ENCODE measurements around the gene EDDM13. TPM values are rescaled to one million over a fixed set of nuclear protein-coding genes. Genes with fewer than 3 reads are reported as not detected.
"Not testable (repeated sequence)": the region's sequence is repeated elsewhere in the genome, so short reads cannot be mapped to it uniquely, and the experiment has no call there.

Gene EDDM13
- total RNA-seq, 5 donors from 2014 or later (not counting 1 experiment from before 2014, with no cell fraction given), result not detected

GRCh38 chr19:56321254-56321988, 48.9 kb downstream of the EDDM13 start:
- ATAC-seq (replicated peaks in 1 of 4), result no peak
- Histone ChIP-seq H3K27me3 (replicated peaks in 1 of 2; ENCODE audit: control insufficient read depth in 2 of 2, extremely low read depth in 1 of 2, insufficient read depth in 2 of 2, low read length in 1 of 2) (peaks cover 0 to 2% of the 10 kb centered on the region in 2 experiments), H3K36me3 (ENCODE audit: control insufficient read depth in 2 of 2, extremely low read depth in 1 of 2, insufficient read depth in 1 of 2, low read length in 1 of 2) (no peaks in the 10 kb centered on the region), H3K4me3 (ENCODE audit: control insufficient read depth in 1 of 2, extremely low read depth in 1 of 2, low read length in 1 of 2) (no peak overlapping the region), H3K9me3 (no peaks in the 10 kb centered on the region), H3K27ac (ENCODE audit: low read length) (no peak overlapping the region), H3K4me1 (ENCODE audit: control insufficient read depth in 1 of 2, extremely low read depth in 1 of 2, insufficient read depth in 2 of 2, low read length in 2 of 2) (no peaks in the 10 kb centered on the region)
- CTCF ChIA-PET, result interaction anchor here in 1 of 2 donors (0.6 kb wide), 1 partner anchor 68 kb away, joined by 5 read pairs; no protein-coding TSS in a partner anchor
- WGBS (ENCODE audit: insufficient coverage), result 86% methylated on average over 5 of the region's 8 CpGs
- Mint-ChIP-seq H3K4me1 (no peaks in the 10 kb centered on the region), H3K27me3 (peaks cover 9 to 15% of the 10 kb centered on the region in 2 donors), H3K4me3 (no peak overlapping the region), H3K9me3 (no peaks in the 10 kb centered on the region), H3K27ac (no peak overlapping the region), H3K36me3 (no peaks in the 10 kb centered on the region)
- POLR2A ChIA-PET, result interaction anchor here in 1 of 2 donors (0.6 kb wide), 1 partner anchor 274 kb away, joined by 15 read pairs; the partner anchor contains the start of gene ZNF71
- no peak for DNase-seq

DNA sequence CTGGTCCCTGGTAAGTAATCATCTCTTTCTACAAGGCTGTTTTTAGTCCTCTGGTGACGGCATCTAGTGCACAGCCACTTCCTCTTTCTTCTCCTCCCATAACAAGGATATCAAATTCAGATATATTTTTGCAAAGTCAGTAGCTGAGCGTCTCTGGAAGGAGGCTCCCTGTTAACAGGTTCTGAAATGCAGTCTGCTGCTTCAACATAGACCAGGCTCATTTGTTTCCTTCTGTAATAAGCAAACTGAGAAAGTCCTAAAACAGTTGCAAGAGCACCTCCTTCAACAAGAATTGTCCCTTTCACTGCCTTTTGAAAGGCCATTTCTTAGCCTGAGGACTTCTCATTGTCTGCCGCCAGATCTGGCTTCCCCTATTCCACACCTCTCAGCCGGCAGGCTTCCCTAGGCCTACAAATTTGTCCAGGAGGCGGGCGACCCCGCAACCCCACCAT, 49.5 kb downstream of the EDDM13 start:
- CTCF ChIA-PET, result no interaction called here
- ATAC-seq (replicated peaks in 1 of 4), result no peak
- H3K27ac Mint-ChIP-seq, result no peak overlapping the region

GRCh38 chr19:56324436-56324835, 51.9 kb downstream of the EDDM13 start:
- CTCF ChIA-PET, result no interaction called here
- no CpG with 5 or more reads among the region's 1 CpG for WGBS (ENCODE audit: insufficient coverage)
- Mint-ChIP-seq H3K4me3 (no peak overlapping the region), H3K27ac (no peak overlapping the region), H3K4me1 (no peaks in the 10 kb centered on the region), H3K9me3 (no peaks in the 10 kb centered on the region), H3K27me3 (peaks cover 14 to 15% of the 10 kb centered on the region in 2 donors), H3K36me3 (no peaks in the 10 kb centered on the region)
- ATAC-seq (replicated peaks in 1 of 4) (no peak), DNase-seq (no peak)
- Histone ChIP-seq H3K9me3 (no peaks in the 10 kb centered on the region), H3K27ac (ENCODE audit: low read length) (no peak overlapping the region), H3K4me1 (ENCODE audit: control insufficient read depth in 1 of 2, extremely low read depth in 1 of 2, insufficient read depth in 2 of 2, low read length in 2 of 2) (no peaks in the 10 kb centered on the region), H3K36me3 (ENCODE audit: control insufficient read depth in 2 of 2, extremely low read depth in 1 of 2, insufficient read depth in 1 of 2, low read length in 1 of 2) (no peaks in the 10 kb centered on the region), H3K27me3 (replicated peaks in 1 of 2; ENCODE audit: control insufficient read depth in 2 of 2, extremely low read depth in 1 of 2, insufficient read depth in 2 of 2, low read length in 1 of 2) (peaks cover 0 to 5% of the 10 kb centered on the region in 2 experiments), H3K4me3 (ENCODE audit: control insufficient read depth in 1 of 2, extremely low read depth in 1 of 2, low read length in 1 of 2) (no peak overlapping the region)
- POLR2A ChIA-PET, result no interaction called here

More for the DNA sequence above, 49.5 kb downstream of the EDDM13 start:
- Mint-ChIP-seq H3K4me3 (no peak overlapping the region), H3K9me3 (no peaks in the 10 kb centered on the region), H3K36me3 (no peaks in the 10 kb centered on the region), H3K4me1 (no peaks in the 10 kb centered on the region), H3K27me3 (peaks cover 14 to 15% of the 10 kb centered on the region in 2 donors)
- Histone ChIP-seq H3K36me3 (ENCODE audit: control insufficient read depth in 2 of 2, extremely low read depth in 1 of 2, insufficient read depth in 1 of 2, low read length in 1 of 2) (no peaks in the 10 kb centered on the region), H3K4me1 (ENCODE audit: control insufficient read depth in 1 of 2, extremely low read depth in 1 of 2, insufficient read depth in 2 of 2, low read length in 2 of 2) (no peaks in the 10 kb centered on the region), H3K9me3 (no peaks in the 10 kb centered on the region), H3K4me3 (ENCODE audit: control insufficient read depth in 1 of 2, extremely low read depth in 1 of 2, low read length in 1 of 2) (no peak overlapping the region), H3K27me3 (replicated peaks in 1 of 2; ENCODE audit: control insufficient read depth in 2 of 2, extremely low read depth in 1 of 2, insufficient read depth in 2 of 2, low read length in 1 of 2) (peaks cover 0 to 2% of the 10 kb centered on the region in 2 experiments), H3K27ac (ENCODE audit: low read length) (no peak overlapping the region)
- POLR2A ChIA-PET, result no interaction called here
- DNase-seq, result no peak
- 47% methylated on average over 3 of the region's 7 CpGs for WGBS (ENCODE audit: insufficient coverage)

GRCh38 chr19:56332695-56333094, 60.1 kb downstream of the EDDM13 start:
- Histone ChIP-seq H3K9me3 (no peaks in the 10 kb centered on the region), H3K4me1 (ENCODE audit: control insufficient read depth in 1 of 2, extremely low read depth in 1 of 2, insufficient read depth in 2 of 2, low read length in 2 of 2) (no peaks in the 10 kb centered on the region), H3K4me3 (ENCODE audit: control insufficient read depth in 1 of 2, extremely low read depth in 1 of 2, low read length in 1 of 2) (no peak overlapping the region), H3K27me3 (replicated peaks in 1 of 2; ENCODE audit: control insufficient read depth in 2 of 2, extremely low read depth in 1 of 2, insufficient read depth in 2 of 2, low read length in 1 of 2) (peaks cover 0 to 3% of the 10 kb centered on the region in 2 experiments), H3K27ac (ENCODE audit: low read length) (no peak overlapping the region), H3K36me3 (ENCODE audit: control insufficient read depth in 2 of 2, extremely low read depth in 1 of 2, insufficient read depth in 1 of 2, low read length in 1 of 2) (no peaks in the 10 kb centered on the region)
- H3K27me3 Mint-ChIP-seq, result peaks cover 9% of the 10 kb centered on the region in 2 donors
- H3K9me3 Mint-ChIP-seq, result peaks cover 0 to 8% (median 2%) of the 10 kb centered on the region in 3 donors
- H3K27ac Mint-ChIP-seq, result no peak overlapping the region
- ChIA-PET POLR2A (no interaction called here), CTCF (interaction anchor here (0.8 to 3.1 kb wide), 9 partner anchors 18 to 266 kb away, joined by 3 to 78 read pairs (median 6); partner anchors contain the start of gene ZSCAN5A (in 1 of the 2))
- no peaks in the 10 kb centered on the region for H3K4me1 Mint-ChIP-seq
- H3K36me3 Mint-ChIP-seq, result no peaks in the 10 kb centered on the region
- no peak for DNase-seq
- H3K4me3 Mint-ChIP-seq, result no peak overlapping the region
- ATAC-seq (replicated peaks in 1 of 4), result no peak

DNA sequence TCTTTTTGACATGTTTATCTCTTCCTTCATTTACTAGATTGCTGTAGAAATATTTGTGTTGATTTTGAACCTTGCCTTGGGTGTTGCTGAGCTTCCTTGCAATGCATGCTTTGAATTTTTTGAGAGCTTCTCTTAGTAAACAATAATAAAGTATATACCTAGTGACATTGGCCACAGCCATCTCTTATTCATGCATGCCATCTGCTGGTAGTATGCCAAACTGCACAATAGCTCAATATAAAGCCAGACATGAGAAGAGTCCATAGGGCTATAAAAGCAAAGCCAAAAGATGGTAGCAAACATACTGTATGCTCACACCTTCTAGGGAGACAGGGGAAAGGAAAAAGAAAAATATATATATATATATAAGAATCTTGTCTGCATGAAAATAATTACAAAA, 61.0 kb downstream of the EDDM13 start:
- ATAC-seq (replicated peaks in 1 of 4) (peak in 1 of 4 experiments; percentile 50), DNase-seq (peak in 26 of 35 experiments; percentile 2 to 69 (median 26))
- no peak overlapping the region for H3K27ac Mint-ChIP-seq
- no peaks in the 10 kb centered on the region for H3K27me3 ChIP-seq (replicated peaks in 1 of 2; ENCODE audit: control insufficient read depth in 2 of 2, extremely low read depth in 1 of 2, insufficient read depth in 2 of 2, low read length in 1 of 2)
- no peak overlapping the region for H3K27ac ChIP-seq (ENCODE audit: low read length)
- H3K4me1 ChIP-seq (ENCODE audit: control insufficient read depth in 1 of 2, extremely low read depth in 1 of 2, insufficient read depth in 2 of 2, low read length in 2 of 2), result no peaks in the 10 kb centered on the region
- H3K27me3 Mint-ChIP-seq, result peaks cover 9 to 10% of the 10 kb centered on the region in 2 donors
- POLR2A ChIA-PET, result interaction anchor here in 1 of 2 donors (0.6 kb wide), 1 partner anchor 12 kb away, joined by 3 read pairs; no protein-coding TSS in a partner anchor
- peaks cover 0 to 8% (median 2%) of the 10 kb centered on the region in 3 donors for H3K9me3 Mint-ChIP-seq
- no peaks in the 10 kb centered on the region for H3K36me3 ChIP-seq (ENCODE audit: control insufficient read depth in 2 of 2, extremely low read depth in 1 of 2, insufficient read depth in 1 of 2, low read length in 1 of 2)
- CTCF ChIA-PET, result interaction anchor here (0.8 to 3.1 kb wide), 16 partner anchors 14 to 701 kb away, joined by 3 to 78 read pairs (median 5); partner anchors contain the start of gene ZSCAN5A (in 1 of the 2)
- no peak overlapping the region for H3K4me3 ChIP-seq (ENCODE audit: control insufficient read depth in 1 of 2, extremely low read depth in 1 of 2, low read length in 1 of 2)
- no peaks in the 10 kb centered on the region for H3K36me3 Mint-ChIP-seq
- H3K4me1 Mint-ChIP-seq, result no peaks in the 10 kb centered on the region
- H3K9me3 ChIP-seq, result no peaks in the 10 kb centered on the region
- no peak overlapping the region for H3K4me3 Mint-ChIP-seq

DNA sequence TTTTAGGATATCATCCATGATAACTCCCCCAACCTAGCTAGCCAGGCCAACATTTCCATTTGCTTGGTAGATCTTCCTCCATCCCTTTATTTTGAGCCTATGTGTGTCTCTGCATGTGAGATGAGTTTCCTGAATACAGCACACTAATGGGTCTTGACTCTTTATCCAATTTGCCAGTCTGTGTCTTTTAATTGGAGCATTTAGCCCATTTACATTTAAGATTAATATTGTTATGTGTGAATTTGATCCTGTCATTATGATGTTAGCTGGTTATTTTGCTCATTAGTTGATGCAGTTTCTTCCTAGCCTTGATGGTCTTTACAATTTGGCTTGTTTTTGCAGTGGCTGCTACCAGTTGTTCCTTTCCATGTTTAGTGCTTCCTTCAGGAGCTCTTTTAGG, 62.8 kb downstream of the EDDM13 start:
- H3K36me3 ChIP-seq (ENCODE audit: control insufficient read depth in 2 of 2, extremely low read depth in 1 of 2, insufficient read depth in 1 of 2, low read length in 1 of 2); DNase-seq; H3K27me3 ChIP-seq (replicated peaks in 1 of 2; ENCODE audit: control insufficient read depth in 2 of 2, extremely low read depth in 1 of 2, insufficient read depth in 2 of 2, low read length in 1 of 2); H3K4me1 Mint-ChIP-seq; H3K4me3 Mint-ChIP-seq; H3K4me3 ChIP-seq (ENCODE audit: control insufficient read depth in 1 of 2, extremely low read depth in 1 of 2, low read length in 1 of 2); H3K9me3 ChIP-seq; H3K27ac ChIP-seq (ENCODE audit: low read length); H3K27ac Mint-ChIP-seq; ATAC-seq (replicated peaks in 1 of 4); H3K36me3 Mint-ChIP-seq; H3K4me1 ChIP-seq (ENCODE audit: control insufficient read depth in 1 of 2, extremely low read depth in 1 of 2, insufficient read depth in 2 of 2, low read length in 2 of 2): not testable (repeated sequence)
- peaks cover 2 to 11% (median 3%) of the 10 kb centered on the region in 3 donors for H3K9me3 Mint-ChIP-seq
- CTCF ChIA-PET, result interaction anchor here in 1 of 2 donors (3.1 kb wide), 1 partner anchor 82 kb away, joined by 78 read pairs; no protein-coding TSS in a partner anchor
- POLR2A ChIA-PET, result interaction anchor here in 1 of 2 donors (0.5 kb wide), 1 partner anchor 82 kb away, joined by 3 read pairs; no protein-coding TSS in a partner anchor
- H3K27me3 Mint-ChIP-seq, result peaks cover 12 to 13% of the 10 kb centered on the region in 2 donors
